HG03558 (cell line): ENCODE results near the gene ARRB1.
"Not testable (repeated sequence)": the region's sequence is repeated elsewhere in the genome, so short reads cannot be mapped to it uniquely, and the experiment has no call there.

Experiments
- ATAC-seq: cut with Tn5 transposase; IDR thresholded peaks from one replicate; pipeline ENCODE4 v1.9.1; 2021; ENCODE audit warnings: moderate number of reproducible peaks; ENCODE audit not compliant: unreplicated experiment; ENCODE audit errors: extremely low read depth

Gene ARRB1

DNA sequence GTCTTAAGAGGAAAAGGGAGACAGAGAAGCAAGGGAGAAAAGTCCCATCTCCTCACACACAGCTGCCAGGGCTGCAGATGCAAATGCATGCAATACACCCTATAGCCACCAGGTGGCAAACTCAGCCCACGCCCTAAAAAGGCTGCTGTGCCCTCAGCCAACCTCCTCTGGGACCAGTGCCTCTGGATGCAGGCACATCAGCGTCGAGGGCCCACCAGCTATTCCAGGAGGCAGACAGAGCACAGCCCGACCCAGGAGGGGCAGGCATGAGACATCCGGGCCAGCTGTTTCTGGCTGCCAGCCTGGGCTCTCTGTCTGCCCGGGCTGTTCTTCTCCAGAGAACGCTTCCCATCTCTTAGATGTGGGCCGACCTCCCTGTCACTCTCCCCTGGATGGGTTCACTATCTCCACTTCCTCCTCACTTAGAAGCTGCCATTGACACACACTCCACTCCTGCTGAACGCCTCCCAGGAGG, 71.2 kb downstream of the ARRB1 start:
- ATAC-seq: no peak

DNA sequence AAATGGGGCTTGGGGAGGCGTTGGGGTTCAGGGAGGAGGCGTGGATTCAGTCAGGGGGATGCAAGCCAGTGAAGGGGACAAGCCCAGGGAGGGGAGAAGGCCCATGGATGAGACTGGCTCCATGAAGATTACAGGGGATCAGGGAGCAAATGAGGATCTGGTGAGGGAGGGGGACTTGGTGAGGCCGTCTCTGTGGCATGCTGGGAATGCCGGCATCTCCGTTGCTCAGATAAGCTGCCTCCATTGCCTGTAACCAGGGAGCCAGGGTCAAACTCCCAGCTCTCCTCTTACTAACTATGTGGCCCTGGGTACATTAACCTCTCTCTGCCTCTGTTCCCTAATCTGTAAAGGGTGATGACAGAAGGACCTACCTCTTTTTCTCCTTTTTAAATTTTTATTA, 72.2 kb downstream of the ARRB1 start:
- no peak for ATAC-seq

DNA sequence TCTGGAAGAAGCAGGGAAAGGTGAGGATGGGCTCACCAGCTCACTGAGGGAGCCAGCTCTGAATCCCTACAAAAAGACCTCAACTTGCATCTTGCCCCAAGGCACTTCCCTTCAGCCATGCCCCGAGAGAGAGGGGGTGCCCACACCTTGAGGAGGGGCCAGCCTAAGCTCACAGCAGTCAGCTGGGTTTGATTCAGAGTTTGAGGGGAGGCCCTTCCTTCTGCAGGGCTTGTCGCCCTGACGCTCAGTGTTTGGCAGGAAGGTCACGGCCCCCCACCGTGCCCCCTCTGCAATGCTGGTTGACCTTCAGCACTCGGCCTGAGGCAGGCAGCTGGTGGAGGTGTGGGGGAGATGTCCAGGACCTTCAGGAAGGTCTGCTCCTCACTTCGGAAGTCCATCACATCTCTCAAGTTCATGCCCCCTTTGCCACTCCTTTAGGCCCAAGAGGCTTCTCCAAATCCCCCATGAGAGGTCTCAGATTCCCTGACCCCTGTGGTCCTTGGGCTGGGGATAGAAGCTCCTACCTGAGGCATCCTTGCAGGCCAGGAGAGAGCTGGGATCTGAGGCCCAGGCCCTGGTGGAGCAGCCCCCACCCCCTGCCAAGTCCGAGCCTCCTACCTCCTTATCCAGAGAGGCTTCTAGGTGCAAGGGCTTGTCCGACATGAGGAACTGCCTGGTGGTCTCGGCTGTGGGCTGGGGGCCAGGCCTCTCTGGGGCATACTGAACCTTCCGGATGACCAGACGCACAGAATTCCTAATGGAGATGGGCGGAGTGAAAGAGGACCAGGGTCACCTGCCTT, 73.3 kb downstream of the ARRB1 start:
- ATAC-seq: no peak

DNA sequence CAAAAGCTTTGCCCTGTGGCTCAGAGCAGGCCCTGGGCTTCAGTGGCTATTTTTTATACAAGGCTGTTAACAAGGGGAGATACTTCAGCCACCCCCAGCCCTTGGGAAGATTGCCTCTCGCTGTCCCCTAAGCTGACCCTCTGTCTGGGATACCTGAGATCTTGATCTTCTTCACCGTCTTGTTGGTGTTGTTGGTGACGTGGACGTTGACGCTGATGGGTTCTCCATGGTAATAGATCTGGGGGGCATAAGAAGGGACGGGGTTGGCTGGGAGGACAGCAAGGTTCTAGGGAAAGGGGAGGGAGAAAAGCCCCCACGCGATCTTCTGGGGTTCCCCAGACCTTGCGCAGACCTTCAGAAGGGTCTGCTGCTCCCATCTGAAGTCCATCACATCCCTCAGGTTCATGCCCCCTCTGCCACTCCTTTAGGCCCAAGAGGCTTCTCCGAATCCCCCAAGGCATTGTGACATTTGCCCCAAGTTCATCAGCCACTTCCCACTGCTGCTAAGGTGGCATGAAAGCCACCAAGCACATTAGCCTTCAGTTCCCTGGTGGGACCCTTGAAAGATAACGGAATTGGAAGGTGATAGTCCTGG, 74.2 kb downstream of the ARRB1 start:
- no peak for ATAC-seq

DNA sequence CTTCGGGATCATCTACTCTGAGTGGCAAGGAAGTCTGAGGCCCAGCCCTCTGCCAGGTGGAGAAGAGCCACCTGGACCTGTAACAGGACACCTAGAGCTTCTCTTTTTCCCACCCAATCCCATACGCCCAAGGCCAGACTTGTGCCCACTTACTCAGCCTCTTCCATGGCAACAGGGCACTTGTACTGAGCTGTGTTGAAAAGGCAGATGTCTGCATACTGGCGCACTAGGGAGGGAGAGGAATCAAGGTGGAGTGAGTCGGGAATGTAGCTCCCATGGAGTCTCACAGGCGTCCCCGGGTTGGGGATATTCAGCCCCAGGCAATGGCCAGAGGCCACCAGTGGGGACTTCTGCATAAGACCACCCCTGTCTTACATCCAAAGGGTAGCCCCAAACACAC, 74.8 kb downstream of the ARRB1 start:
- no peak for ATAC-seq

DNA sequence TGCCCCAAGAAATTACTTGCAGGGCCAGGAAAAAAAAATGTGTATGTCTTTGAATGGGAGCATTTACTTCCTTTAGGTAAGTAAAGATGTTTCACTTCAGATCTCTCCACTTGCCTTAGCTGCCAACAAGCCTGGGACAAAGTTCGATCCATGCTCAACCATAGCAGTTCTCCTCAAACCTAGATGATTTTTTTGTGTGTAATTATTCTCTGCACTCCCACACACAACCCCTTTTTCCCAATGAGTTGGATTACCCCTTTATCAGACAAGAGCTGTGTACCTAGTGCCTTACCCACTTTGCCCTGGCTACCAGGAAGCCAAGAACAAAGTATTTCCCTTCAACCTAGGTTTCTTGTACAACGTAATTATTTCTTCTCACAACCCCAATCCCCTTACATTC, 75.3 kb downstream of the ARRB1 start:
- no peak for ATAC-seq

DNA sequence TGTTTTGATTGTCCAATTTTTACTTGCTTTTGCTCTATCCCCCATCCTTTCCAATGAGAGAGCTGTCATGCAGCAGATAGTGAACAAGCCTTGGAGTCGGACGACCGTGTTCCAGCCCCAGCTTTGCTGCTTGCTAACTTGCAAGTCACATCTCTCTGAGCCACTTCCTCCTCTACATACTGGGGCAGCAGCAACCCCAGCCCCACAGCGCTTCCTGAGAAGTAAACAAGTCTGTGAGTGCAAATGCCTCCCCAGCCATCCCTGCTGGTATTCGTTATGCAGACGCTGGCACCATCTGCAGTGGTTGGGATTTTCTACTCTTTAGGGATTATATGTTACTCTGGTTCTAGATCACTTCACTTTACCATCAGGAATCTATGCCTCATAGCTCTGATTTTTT, 75.9 kb downstream of the ARRB1 start:
- no peak for ATAC-seq

DNA sequence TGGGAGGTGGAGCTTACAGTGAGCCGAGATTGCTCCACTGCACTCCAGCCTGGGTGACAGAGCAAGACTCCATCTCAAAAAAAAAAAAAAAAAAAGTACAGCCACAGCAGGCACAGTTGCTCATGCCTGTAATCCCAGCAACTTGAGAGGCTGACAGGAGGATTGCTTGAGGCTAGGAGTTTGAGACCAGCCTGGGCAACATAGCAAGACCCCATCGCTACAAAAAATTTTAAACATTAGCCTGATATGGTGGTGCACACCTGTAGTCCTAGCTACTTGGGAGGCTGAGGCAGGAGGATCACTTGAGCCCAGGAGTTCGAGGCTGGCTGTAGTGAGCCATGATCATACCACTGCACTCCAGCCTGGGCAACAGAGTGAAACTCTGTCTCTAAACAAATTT, 76.7 kb downstream of the ARRB1 start:
- ATAC-seq: not testable (repeated sequence)

DNA sequence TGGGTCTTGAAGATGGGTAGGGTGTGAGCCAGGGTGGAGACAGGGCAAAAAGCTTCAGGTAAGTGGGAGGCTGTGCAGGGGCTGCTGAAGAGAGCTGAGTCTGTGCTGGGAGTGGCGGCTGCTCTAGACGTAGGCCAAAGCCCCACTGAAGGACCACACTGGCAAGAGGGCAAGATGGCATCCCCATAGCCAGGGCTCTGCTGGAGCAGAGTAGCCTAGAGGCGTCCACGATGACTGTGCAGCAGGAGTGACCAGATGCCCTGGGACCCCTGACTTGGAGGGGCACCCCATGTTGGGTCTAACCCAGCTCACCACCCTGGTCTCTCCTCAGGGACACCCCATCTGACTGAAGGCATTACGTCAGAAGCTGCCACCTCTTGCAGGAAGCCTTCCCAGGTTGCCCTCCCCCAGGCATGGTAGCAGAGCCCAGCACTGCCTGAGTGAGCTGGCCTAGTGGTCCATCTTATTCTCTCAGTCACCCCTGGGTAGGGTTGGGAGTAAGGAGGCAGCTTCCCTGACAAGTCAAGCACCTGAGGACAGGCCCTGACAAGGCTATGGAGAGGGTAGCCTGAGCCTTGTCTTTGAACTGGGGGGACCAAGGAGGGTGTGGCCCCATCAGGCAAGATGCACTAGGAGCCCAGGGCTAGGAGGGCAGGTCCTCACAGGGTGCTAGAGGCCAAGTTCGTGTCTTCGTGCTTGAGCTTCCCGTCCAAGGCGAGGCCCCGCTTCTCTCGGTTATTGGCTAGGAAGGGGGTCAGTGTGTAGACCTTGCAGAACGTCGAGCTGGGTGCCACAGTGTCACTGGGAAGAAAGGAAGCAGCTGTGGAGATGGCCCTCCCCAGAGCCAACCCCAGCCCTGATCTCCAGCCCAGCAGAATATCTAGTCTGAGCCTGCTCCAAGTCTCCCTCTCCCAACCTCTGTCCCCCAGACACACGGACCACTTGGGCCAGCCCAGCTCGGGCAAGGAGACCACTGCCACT, 77.8 kb downstream of the ARRB1 start:
- no peak for ATAC-seq

DNA sequence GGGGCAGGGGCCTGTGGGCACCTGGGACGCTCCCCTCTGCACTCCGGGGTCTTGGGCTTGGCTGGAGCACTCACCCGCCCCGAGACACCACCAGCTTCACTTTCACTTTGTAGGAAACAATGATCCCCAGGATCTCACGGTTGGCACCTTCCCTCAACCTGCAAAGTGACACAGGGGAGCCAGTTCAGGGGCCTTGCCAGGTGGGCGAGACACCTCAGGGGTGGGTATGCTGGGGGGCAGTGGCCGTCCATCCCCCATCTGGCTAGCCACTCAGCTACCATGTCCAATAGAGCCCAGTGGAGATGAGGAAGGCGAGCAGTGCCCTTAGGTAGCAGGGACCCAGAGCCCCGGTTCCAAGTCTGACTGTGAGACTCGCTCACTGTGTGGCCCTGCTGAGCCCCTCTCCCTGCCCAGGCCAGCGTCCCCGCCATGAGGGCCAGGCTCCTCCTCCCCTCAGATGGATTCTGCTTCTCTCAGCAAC, 78.6 kb downstream of the ARRB1 start:
- no peak for ATAC-seq

DNA sequence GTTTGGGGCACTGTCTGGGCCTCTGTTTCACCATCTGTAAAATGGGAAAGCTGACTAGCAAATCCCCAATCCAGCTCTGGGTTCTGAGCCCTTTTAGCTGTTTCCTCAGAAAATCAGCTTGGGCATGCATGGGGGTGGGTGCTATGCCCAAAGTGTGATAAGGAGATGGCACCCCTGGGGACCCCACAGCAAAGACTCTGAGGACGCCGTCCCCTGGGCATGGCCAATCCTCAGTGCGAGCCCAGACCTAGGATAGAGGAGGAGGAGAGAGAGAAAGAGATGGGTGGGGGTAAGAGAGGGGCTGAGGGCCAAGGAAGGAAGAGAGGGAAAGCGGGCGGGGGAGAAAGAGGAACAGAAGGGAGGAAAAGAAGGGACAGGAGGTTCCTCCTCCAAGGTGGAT, 79.1 kb downstream of the ARRB1 start:
- ATAC-seq: no peak

DNA sequence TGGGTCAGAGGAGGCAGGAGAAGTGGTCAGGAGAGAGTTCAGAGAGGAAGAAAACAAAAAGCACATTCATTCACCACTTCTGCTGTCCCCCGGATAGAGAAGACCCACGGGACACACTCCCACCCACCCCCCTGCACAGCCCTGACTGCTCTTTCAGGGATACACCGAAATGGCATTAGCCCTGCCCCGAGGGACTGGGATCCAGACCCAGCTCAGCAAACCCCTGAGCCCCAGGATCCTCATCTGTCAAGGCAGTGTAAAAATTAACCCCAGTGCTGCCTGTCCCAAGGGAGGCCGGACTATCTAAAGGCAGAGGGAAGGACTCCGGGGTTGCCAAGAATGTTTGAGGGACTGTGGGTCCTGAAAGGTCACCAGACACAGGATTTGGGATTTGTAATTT, 79.7 kb downstream of the ARRB1 start:
- no peak for ATAC-seq

DNA sequence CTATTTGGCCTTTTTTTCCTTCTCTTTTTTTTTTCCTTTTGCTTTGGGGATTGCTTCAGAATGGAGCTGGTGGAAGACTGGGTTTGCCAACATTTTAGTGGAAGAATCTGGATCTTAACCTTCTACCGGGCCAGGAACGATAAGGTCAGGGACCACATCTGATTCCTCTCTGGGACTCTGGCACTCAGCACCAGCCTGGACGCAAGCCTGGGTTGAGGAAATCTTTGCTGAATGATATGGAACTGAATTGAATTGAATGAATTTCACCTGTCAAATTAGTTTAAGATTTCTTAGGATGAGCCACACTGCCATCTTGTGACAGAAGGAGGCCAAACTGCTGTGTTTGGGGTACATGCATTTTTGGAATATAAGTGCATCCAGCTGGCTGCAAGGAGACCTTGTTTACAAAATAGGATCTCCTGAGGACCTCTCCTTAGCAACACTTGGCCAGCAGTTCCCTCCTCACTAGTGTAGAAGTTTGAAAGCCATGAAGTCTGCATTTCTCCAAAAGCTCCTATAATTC, 80.5 kb downstream of the ARRB1 start:
- no peak for ATAC-seq

DNA sequence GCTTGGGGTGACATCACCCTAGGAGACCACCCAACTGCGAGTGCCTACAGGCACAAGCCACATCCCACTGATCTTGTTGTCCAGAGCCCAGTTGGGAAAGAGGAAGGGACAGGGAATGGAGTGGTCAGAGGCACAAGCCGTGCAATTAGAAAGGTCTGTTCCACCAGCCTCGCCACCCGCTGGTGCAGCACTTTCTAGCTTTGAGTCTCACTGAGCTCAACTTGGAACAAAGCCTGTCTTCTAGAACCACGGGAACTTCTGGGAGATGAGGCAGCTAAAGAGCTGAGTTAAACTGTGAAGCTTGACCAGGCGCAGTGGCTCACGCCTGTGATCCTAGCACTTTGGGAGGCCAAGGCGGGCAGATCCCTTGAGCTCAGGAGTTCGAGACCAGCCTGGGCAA, 81.6 kb downstream of the ARRB1 start:
- ATAC-seq: no peak

DNA sequence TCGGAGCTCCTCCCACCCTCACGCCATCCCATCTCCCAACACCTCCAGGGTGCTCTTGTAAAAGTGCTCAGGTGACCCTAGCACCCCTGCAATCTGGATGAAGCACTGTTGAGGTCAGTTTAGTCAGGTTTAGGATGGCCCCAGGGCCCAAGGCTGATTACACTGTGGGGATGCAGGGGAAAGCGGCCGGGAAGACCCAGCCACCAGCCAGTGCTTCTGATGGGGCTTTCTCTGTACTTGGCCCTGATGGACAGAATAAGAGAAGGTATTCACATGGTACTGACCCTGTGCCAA, 82.1 kb downstream of the ARRB1 start:
- ATAC-seq: no peak

DNA sequence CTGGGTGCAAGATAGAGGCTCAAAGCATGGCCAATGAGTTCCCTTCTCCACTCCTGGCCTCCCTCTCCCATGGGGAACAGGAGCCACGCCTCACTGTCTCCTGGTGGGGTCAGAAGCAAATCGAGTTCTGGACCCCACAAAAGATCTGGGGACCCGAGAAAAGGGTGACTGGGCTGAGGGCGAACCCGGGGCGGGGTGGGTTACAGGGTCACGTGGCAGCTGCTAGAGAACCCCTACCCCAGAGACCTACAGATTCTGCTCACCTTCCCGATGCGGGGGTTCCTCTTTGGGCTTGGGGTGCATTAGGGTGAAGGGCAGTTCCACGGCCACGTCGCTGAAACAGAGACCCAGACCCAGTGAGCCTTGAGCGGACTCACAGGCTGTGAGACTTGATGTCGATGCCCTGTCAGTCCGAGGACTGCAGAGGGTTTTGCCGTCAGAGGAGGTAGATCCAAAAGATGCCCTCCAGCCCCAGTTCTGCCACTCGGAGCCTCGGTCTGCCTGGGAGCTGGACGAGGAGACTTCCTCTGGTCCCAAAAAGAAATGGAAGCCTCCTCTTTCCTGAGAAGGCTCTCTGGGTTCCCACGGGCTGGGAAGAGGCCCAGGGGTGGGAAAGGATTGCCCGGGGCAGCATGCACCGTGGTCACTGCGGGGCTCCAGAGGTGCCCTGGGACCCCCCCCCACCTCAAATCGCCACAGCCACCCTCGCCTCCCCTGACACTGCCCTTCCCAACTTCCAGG, 82.7 kb downstream of the ARRB1 start:
- ATAC-seq: no peak

DNA sequence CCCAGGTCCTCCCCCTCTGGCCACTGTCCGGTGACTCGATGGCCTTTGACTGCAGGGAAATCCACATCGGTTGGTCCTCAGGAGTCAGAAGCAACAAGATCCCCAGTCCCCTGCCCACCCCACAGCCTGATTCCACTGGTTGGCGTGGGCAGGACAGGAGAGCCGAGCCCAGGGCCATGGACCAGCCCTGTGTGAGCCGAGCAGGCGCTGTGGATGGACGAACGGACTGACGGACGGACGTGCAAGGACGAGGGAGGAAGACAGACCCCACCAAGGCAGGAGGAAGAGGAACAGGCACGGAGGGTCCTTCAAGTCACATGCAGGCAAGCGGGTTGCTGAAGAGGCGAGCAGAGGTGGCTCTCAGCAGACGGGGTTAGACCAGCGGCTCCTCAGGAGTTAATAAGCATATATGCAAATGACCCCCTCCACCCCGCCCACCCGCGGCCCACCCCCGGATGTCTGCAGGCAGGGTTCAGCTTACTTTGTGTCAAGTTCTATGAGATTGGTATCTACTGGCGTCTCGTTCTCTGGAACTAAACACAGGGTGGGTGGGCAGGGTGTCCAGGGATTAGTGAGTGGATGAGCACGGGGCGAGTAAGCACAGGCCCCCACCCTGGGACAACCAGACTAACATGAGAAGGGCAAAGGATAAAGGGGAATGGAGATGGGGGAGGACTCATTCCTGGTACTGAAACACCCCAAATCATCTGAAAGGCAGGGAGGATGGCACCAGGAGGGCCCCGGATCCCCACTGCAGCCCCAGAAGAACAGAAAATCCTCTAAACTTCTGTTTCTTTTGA, 84.1 kb downstream of the ARRB1 start:
- ATAC-seq: no peak

DNA sequence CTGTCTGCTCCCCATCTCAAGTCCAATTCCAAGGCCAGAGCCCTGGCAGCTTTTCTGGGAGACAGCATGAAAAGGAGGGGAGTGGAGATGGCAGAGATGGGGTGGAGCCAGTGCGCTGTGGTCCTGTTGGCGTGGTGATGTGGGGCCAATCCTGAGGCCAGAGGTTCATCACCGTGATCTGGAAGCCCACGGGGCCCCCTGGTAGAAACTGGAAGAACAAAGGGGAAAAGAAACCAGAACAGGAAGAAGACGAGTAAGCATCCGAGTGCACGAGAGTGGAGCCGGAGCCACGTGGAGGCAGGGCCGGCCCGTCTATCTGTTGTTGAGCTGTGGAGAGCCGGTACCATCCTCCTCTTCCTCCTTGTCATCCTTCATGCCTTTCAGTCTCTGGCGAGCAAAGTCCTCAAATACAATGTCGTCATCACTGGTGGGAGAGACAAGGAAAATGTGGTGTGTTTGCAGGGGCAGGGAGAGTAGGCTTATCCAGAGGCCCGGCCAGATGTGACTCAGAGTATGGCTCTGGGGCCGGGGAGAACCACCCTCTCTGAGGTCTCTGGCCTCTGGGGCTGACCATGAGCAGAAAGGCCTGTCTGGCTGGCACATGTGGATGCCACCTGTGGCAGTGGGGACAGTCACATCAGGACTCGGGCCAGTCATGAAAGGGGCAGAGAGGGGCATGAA, 85.5 kb downstream of the ARRB1 start:
- no peak for ATAC-seq

DNA sequence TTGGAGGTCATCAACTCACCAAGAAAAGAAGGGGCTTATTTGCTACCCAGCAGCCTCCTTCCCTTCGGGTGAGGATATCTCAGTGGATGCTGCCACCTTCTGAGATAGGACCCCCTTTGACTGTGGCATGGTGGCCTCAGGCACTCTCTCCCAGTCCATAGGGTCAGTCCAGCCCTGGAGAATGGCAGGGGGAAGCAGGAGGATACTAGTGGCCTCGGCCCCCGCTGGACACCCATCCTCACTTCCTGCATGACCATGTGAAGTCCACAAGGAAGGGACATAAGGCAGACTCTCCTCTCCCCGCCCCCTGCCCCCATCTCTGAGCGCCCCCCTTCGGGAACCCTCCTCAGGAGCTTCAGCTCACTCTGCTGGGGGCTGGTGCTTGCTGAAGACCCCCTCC, 86.5 kb downstream of the ARRB1 start:
- ATAC-seq: no peak
